ENCODE measurements around the gene NUB1.

NUB1 gene

DNA sequence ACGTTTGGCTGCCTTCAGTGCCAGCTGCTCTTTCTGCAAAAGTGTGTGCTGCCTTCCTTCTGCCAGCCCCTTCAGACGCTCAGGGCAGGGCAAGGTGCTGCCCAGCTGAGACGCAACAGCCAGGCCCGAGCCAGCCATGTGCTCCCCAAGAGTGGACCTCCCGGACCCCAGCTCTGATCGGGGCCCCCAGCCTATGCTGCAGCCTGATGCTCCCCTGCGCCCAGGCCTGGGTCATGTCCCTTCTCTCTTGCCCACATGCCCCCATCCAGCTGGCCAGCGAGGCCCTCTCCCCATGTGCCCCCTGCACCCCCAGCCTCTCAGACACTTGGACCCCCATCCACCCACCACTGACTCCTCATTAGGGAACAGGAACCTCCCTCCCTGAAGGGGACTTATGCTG lies 50.4 kb downstream of the NUB1 start:
- DNase-seq = no peak

DNA sequence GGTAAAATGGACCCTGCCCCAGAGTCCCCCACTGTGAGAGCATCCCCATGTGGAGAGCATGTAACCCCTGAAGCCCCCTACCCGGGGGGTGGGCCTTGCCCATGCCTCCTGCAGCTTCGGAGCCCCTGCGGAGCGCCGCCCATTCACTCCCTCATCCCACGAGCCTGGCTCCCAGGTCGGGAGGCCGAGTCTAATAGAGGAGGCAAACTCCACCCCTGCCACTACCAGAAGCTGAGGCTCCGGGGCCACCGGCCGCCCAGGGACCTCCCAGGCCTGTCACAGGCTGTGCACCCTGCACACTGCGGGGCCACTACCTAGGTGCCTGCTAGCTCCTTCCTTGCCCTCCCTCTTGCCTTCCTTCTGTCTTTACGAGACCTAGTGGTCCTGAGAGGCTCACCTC lies 50.8 kb downstream of the NUB1 start:
- no peak for DNase-seq

DNA sequence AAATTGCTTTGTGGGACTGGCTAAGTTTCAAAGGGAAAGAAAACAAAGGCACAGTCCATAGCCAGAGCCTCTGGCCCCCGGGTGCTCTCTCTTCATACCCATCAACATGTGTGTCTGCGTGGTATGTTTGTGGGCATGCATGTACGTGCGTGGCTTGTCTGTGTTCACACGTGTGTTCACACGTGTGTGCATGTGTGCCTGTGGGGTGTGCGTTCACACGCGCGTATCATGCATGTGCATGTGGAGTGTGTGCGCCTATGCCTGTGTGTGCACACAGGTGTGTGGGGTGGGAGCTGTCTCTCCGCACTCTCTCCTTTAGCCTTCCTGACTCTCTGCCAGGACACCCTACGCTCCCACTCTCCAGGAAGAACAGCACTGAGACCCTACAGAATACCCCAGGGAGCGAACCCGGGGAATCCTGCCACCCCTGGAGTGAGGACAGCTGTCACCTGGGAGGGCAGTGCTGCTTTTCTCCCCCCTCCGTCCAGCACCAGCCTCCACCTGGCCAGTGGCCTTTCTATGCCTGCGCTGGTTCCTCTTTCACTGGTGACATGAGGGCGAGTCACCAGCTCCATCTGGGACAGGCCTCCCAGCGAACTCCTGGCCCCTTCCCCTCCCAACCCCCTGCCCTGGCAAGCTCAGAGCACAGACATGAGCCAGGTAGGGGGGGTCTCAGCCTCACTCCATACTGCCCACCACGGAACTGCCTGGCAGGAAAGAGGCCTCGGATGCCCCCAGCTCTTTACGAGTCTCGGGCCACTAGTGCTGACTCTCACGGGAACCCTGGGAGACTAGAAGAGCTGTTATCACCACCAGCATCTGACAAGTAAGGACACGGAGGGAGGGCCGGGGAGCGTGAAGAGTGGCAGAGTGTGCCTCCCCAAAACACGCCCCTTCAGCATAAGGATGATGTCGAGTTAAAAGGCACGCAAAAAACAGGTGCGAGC lies 51.7 kb downstream of the NUB1 start:
- no peak for DNase-seq

DNA sequence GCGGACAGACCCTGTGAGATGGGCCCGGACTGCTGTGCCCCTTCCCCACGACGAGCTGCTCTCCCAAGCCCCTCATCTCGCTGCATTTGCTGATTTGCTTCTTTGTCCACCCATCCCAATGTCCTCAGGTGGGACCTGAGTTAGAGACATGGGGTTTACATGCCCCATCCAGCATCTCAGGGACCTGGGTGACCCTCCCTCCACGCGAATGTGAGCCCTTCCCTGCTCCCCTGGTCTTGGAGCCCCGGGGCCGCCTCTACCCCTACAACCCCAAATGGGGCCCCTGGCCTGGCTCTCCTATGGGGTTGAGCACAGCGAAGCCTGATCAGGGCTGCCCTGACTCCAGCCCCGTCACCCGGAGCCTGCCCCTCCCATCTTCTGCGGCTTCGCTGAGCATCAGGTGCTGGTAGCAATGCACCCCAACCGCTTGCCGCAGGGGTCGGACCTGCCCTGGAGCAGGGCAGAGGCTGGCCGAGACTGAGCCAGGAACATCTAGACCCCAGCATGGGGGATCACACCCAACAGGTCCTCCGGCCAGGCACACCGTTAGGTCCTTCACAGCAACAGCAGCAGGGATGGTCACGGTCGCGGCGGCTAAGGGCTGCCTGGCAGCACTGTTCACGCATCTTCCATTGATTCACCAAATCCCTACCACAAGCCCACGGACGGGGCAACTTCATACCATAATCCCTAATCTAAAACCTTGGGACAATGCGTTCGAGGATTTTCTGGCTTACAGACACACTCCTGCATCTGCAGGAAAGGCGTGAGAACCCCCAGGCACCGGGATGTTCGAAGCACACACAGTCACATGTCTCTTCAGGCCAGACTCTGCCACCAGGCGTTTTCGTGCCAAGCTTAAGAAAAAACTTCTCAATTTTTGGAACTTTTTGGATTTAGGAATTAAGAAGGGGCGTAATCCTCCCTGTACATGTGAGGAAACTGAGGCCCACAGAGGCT lies 52.7 kb downstream of the NUB1 start:
- DNase-seq = no peak

DNA sequence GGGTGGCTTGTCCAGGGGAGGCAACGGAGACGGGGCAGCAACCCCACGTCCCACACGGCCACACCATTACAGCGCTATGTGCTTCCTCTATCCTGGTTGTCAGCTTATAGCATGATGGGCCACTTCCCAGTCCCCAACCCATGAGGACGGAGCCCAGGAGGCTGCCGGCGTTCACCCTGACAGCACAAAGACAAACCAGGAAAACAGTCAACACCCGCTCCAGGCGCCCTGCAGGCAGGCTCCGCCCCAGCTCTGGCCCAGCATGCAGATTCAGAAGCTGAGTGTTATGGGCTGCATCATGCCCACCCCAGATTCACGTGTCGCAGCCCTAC lies 53.4 kb downstream of the NUB1 start:
- DNase-seq = no peak

DNA sequence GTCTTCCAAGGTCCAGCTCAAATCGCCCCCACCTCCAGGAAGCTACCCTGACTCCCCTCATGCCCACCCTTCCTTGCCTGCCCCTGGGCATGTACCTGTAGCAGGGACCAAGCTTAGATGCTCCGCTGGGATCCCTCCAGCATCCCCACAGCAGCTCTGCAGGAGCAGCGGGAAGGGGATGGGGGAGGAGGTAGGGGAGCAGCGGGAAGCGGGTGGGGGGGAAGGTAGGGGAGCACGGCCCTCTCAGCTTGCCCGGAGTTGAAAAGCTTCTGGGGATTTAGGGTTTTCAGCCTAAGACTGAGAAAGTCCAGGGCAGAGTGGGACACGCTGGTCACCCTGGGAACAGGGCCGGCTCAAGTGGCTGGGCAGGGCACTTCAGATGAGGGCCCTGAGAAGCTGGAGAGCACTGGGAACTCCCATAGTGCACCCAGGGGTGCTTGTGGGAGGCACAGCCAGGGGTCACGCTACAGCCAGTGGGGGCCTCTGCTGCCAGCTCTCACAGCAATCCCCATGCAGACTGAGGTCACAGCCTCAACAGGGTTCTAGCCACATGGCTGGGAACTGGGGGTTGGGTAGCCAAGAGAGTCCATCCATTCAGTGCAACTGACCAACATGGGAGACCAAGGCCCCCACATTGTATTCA lies 54.8 kb downstream of the NUB1 start:
- DNase-seq = no peak

DNA sequence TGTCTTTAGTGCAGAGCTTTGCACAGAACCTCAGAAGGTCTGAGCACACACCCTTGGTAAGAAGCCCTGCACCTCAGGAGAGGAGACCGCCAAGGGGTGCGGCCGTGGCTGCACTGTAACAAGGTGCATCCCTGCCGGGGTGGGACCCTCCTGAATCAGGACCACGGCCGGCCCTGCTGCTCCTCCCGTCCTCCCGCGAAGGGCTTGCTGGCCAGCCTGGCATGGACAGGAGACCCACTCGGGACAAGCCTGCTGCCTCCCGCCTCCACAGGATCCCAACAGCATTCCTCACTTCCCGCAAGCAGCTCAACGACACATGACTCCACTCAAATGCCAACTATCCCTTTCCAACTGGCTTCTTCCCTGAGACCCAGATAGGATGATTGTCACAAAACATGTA lies 55.4 kb downstream of the NUB1 start:
- DNase-seq = no peak

DNA sequence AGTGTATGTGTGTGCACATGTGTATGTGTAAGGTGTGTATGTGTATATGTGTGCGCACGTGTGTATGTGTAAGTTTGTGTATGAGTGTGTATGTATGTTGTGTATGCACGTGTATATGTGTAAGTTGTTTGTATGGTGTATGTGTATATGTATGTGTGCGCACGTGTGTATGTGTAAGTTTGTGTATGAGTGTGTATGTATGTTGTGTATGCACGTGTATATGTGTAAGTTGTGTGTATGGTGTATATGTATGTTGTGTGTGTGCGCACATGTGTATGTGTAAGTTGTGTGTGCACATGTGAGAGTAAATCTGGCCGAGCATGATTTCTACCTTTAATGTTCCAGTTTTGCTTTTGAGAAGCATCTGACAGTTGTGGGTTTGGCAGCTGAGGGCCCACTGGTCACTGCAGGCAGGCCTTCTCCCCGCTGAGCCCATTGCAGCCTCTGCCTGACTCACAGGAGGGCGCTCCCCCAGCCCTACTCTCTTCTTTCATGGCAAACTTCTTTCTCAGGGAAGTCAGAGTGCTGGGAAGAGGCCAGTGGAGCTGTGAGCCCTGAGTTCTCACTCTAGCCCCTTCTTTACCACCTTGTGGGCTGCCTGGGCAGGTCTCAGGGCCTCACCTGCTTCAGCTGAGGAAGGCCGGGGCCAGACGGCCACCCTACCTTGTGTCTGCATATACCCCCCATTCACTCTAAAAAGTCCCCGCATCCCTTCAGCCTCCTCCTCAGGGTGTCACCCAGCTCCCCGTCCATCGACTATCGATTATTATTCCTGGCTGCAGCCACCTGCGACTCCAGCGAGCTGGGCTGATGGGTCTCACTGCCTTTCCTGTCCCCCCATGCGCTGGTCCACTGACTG lies 57.1 kb downstream of the NUB1 start:
- DNase-seq = no peak

DNA sequence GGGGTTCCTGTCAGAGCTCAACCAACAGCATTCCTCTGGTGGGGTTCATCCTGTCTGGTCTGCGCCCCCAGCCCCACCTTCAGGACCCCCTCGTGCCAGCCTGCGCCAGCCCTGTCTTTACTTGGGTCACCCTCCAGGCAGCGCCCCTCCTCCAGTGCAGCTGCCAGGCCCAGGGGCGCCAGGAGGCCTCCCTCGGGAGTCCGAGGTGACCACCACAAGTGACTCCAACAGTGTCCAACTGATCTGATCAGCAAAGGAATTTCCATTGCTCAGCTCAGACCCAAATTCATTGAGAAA lies 57.6 kb downstream of the NUB1 start:
- no peak for DNase-seq

DNA sequence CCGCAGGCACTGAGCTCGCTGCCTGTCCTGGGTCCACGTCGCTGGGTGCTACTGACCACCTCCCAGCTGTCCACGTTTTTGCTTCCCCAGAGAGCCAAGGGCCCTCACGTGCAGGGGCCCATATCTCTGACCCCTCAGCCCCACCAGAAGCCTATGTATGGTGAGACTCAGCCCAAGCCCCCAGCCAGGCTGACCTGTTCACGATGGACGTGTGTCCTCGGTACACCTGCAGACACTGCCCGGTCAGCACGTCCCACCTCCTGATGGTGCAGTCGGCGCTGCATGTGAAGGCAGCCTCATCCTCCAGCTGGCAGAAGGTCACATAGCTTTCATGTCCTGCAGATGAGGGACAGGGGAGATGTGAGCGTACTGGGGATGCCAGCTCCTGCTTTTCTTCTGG lies 58.3 kb downstream of the NUB1 start:
- no peak for DNase-seq

DNA sequence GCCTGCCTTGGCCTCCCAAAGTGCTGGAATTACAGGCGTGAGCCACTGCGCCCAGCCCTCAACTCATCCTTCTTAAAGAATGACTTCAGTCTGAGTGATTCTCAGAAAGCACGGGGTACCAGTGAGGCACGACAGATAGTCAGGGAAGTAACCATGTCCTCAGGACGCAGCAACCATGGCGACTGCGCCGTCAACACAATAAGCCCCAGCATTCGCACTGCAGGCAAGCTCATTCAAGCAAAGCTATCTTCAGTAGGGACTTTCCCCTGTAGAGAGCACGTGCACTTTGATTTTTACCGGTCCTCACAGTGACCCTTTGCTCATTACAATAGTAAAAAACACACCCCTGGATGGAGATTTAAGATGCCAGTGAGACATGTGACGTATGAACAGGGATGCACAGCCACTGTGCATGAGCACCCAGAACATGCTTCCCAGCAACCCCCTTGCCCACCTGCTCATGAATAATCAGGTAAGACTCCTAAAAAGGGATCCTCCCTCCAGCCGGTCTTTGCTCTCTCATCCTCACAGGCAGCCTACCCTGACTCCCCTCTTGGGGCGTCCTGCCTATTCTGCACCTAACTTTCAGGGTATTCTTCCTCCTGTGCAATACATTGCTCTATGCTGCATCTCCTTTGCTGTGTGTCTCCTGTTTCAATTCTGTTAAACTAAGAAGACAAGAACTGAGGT lies 59.2 kb downstream of the NUB1 start:
- no peak for DNase-seq

DNA sequence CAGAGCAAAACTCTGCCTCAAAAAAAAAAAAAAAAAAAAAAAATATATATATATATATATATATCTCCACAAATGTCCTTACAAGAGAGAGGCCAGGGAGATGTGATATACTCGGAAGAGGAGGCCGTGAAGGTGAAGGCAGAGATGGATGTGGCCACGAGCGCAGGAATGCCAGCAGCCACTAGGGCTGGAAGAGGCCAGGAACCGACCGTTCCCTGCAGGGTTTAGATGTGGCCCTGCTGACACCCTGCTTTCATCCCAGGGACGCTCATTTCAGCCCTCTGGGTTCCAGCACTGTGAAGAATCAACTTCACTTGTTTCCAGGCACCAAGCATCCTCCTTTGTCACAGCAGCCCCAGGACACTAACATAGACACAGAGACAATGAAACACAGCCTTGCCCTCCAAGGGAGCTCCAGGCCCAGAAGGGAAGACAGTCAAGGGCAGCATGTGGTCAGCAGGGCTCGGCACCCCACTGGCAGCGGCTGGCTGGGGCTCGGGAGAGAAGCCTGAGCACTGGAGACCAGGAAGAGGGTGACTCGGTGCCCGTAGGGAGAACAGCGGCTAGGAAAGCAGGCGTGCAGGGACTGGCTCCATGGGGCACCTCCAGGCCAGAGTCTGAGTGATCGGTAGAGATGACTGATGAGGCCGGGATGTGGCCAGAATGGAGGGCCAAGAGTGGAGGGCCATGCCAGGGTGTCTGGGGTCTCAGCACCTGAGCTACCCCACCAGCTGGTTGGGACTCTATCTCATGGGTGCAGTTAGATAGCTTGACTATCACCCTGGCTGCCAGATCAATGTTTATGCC lies 60.6 kb downstream of the NUB1 start:
- no peak for DNase-seq

DNA sequence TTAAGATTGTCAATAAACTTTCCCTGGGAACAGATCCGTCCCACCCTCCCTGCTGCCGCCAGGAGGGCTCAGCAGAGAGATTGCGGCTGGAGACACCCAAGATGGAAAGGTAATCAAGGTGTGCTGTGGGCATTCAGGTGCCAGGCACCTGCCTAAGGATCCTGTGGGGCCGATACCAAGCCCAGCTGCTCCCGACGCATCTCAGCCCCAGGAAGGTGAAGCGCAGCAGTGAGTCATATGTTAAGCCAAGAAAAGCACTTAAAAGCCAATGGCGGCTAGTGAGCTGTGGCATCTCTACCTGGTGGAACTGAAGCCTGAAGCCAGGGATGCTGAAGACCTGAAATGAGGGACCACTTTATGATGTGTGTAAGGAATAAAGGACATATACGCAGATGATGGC lies 62.2 kb downstream of the NUB1 start:
- DNase-seq = no peak

DNA sequence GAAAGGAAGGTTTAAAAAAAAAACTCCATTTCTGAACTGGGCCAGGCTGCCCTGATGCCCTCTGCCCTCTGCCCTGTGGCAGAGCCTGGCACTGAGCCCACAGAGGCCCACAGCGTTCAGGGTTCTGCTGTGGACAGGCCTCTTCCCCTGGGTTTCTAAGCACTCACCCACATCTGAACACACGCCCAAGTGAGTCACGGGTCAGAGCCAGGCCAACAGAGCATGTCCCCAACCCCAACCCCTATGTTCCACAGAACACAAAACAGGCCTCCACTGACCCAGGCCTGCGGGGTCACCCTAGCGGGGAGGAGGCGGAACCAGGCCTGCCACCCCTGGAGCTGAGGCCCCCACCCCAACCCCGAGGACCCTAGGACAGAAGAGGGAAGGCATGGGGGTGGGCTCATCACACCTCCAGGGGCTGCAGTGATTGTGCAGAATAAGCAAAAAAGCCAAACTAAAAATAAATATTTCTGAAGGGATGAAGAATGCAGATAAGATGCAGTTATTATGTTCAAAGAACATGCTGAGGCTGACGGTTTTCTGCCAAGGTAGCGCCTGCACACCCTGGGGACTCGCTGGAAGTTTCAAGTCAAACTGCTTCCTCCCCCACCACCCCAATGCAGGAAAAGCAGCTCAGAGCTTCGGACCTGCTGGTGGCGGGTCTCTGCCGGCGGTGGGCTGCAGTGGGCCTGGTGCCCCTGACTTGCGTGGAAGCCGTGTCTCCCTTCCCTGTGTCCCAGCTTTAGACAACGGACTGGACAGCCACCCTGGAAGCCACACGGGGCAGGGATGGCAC lies 62.8 kb downstream of the NUB1 start:
- DNase-seq = no peak

DNA sequence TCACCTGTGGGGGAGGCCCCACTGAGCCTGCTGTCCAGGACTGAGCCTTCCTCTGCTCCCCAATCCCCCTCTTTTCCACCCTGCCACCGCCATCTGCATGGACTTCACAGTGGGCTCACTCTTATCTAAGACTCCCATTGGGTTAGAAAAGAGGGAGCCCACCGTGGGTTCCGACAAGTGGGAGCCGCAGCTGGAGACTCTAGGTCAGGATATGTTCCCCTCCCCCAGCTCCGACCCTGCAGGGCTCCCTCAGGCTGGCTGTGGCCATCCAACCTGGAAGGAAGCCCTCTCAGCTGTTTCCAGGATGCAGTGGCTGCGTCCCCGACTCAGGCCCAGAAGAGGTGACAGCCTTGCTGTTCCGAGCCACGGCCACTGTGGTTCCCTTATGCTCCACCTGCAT lies 63.4 kb downstream of the NUB1 start:
- DNase-seq = no peak

DNA sequence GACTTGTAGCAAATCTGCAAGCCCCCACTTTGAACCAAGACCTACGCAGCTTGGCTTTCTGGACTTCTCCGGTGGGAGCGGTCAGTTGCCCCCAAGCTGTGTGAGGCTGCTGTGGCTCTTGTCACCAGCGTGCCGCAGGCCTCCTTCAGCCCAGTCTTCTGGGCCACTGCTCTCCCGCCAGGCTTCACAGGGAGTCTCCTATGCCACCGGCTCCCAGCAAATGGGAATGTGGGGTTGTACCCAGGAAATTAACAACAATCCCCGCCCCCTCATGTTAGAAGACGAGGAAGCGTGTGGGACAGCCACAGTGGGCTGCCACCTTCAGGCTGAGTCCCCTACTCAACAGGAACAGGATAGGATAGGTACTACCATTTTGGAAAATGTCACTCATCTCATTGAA lies 64.0 kb downstream of the NUB1 start:
- no peak for DNase-seq

DNA sequence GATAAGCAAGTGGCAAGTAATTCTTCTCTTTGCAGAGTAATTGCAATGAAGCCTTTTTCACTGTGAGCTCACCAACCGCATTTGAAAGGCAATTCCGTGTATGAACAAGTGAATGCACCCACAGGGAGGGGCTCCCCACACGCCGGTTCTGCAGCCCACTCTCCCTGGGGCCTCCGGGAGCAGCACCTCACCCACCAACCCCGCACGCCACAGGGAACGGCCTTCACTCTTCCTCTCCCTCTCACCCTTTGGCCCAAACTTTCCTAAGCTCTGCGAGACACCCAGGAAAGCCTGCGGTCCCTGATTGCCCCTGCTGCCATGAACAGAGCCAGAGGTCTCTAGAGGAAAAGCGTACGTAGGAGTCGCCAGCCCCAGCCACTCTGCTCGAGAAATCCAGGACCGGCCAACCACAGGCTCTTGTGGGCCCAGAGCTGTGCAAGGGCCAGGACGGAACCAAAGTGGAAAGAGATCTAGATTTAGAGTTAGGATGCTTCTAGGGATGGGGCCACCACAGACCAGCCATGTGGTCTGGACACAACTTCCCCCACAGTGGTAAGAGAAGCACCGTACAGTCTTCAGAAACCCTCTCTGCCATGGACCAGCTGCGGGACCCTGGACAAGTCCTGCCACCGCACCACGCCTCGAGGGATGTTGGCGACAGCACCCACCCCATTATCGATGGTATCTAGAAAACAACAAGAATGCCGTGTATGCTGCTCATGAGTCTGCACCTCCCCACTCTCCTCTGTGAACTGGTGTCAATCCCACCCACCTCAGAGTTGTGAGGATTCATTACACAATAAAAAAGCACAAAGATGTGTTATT lies 64.7 kb downstream of the NUB1 start:
- no peak for DNase-seq

DNA sequence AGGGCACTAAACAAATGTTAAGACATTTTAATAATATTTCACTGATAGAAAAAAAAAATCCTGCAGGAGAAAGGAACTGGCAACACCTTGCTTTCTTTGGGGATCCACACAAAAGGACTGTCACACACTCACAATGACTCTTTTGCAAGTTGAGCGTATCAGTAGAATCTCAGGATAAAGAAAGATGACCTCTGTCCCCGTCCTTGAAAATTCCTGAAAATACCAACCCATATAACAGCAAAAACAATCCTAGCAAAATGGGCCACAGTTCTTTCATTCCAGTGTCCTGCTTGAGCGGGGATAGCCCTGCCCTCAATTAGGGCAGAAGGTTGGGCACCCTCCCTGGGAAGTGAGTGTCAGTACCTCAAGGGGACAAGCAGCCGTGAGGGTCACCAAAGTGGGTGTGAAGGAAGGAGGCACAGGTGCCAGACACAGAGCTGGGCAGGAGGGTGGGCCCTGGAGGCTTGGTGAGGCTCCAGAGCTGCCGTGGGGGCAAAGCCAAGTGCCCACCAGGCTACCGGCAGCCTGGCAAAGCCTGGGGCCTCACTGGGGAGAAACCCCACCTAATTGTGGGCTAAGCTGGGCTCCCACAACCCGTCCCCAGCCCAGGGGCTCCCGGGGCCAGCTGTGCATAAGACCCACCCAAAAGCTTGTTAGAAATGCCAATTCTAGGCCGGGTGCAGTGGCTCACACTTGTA lies 65.4 kb downstream of the NUB1 start:
- no peak for DNase-seq

DNA sequence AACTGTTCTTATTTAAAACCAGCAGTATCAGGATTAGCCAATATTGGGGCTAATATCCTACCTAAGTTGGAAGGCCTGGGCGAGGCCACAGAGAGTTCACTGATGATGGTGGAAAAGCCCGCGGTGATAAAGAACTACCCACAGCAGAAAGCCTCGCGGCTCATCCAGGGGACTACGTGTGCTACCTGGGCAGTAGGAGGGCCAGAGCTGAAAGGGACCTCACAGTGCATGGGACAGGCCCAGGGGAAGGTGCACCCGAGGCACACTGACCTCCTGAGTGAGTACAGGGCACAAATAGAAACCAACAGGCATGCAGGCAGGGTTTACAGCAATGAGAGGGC lies 66.9 kb downstream of the NUB1 start:
- DNase-seq = no peak

Data from stimulated activated CD4-positive, alpha-beta T cell treated with anti-CD3 and anti-CD28 coated beads, Interleukin-4, amount 100 ng/mL, for 24 hours (primary cell).